A673 (cell line): Measurements from ENCODE around the gene CCL13. TPM values are rescaled to one million over a fixed set of nuclear protein-coding genes. Genes with fewer than 3 reads are reported as not detected.

Source experiments
- BruUV-seq: library from RNA; stranded (reverse); fragments of 400-500 nt; replicated peaks from 2 replicates; lab custom pipeline; 2021; lab: Mats Ljungman, UMichigan
- CTCF ChIA-PET: fragments of 300-600 bp; sonication (Branson Sonifier 250); formaldehyde crosslinking; loops from one replicate; lab custom pipeline; 2022; ENCODE audit warnings: antibody characterized with exemption; lab: Charles Lee
- POLR2A ChIA-PET: fragments of 300-600 bp; sonication (Branson Sonifier 250); formaldehyde crosslinking; loops from one replicate; lab custom pipeline; 2022; ENCODE audit warnings: antibody characterized with exemption; ENCODE audit not compliant: low non-redundant PET; lab: Charles Lee
- DNase-seq: peaks from one replicate; pipeline ENCODE4 v3.0.0-alpha.2; 2015; ENCODE audit warnings: low spot score
- H3K27ac ChIP-seq: fragments of 200-600 bp; sonication (generic); 2 replicates; pipeline ENCODE4 v1.5.1; 2016; ENCODE audit warnings: mixed run types, low read depth, mild to moderate bottlenecking, mixed read lengths, antibody characterized with exemption, low read length; ENCODE audit not compliant: poor library complexity, severe bottlenecking
- H3K27me3 ChIP-seq: fragments of 200-600 bp; sonication (generic); replicated peaks from 2 replicates; pipeline ENCODE4 v1.6.1; 2017; ENCODE audit warnings: mixed run types, low read depth, mild to moderate bottlenecking, mixed read lengths, antibody characterized with exemption, low read length; ENCODE audit not compliant: insufficient read depth, poor library complexity
- H3K36me3 ChIP-seq: fragments of 200-600 bp; sonication (generic); 2 replicates; pipeline ENCODE4 v1.6.1; 2016; ENCODE audit warnings: mixed run types, mild to moderate bottlenecking, mixed read lengths, antibody characterized with exemption, low read length; ENCODE audit not compliant: insufficient read depth, poor library complexity, severe bottlenecking
- H3K4me1 ChIP-seq: fragments of 200-600 bp; sonication (generic); 2 replicates; pipeline ENCODE4 v1.6.1; 2017; ENCODE audit warnings: mixed run types, mild to moderate bottlenecking, mixed read lengths, antibody characterized with exemption, low read length; ENCODE audit not compliant: insufficient read depth, poor library complexity, severe bottlenecking
- H3K4me3 ChIP-seq: fragments of 200-600 bp; sonication (generic); 2 replicates; pipeline ENCODE4 v1.5.1; 2016; ENCODE audit warnings: low read depth, mixed run types, mild to moderate bottlenecking, mixed read lengths, low read length; ENCODE audit not compliant: poor library complexity, severe bottlenecking
- H3K9me3 ChIP-seq: fragments of 200-600 bp; sonication (generic); 2 replicates; pipeline ENCODE4 v1.6.1; 2016; ENCODE audit warnings: mixed run types, low read depth, mild to moderate bottlenecking, mixed read lengths, antibody characterized with exemption, low read length; ENCODE audit not compliant: poor library complexity, severe bottlenecking
- EZH2 ChIP-seq: fragments of 200-600 bp; sonication (generic); IDR thresholded peaks from 2 replicates; pipeline ENCODE4 v1.6.1; 2017; ENCODE audit warnings: borderline replicate concordance, low read depth, mild to moderate bottlenecking, mixed read lengths, antibody characterized with exemption, low read length; ENCODE audit not compliant: poor library complexity, severe bottlenecking
- intact Hi-C: fragments of 100-400 bp; cut with micrococcal nuclease; formaldehyde crosslinking; loops from one replicate; pipeline ENCODE4 v1.10.0; 2022; ENCODE audit not compliant: unreplicated experiment
- total RNA-seq: library from RNA; stranded (reverse); gene quantifications from 2 replicates; pipeline ENCODE4 v1.2.3, GENCODE V29; 2021
- TF ChIP-seq, protein P1 (sequence below): fragments of 300-800, 200-600 bp; sonication (generic); conservative IDR thresholded peaks from 2 replicates; pipeline ENCODE4 v1.5.1; 2017; ENCODE audit warnings: low read depth, mild to moderate bottlenecking, antibody characterized with exemption, low read length, moderate library complexity, mixed read lengths

CCL13 gene
- total RNA-seq, 1 experiment from 2014 or later, result not detected

DNA sequence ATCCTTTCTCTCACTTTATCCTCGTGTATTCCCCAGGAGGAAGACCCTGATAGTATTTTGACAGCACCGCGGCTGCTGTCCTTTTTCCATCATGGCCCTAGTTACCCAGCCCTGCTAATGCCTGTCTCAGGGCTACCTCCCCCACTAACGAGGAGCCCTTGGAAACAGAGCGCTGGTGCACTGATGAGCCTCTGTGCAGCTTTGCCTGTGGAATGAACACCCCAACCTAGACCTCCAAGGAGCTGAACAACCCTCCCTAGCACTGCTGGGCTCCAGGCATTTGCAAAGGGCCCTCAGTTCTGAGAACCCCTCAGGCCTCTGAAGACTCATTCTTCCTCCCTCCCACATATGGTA lies 30.0 kb downstream of the CCL13 start:
- TF ChIP-seq EZH2, result no peak
- TF ChIP-seq, protein P1, sequence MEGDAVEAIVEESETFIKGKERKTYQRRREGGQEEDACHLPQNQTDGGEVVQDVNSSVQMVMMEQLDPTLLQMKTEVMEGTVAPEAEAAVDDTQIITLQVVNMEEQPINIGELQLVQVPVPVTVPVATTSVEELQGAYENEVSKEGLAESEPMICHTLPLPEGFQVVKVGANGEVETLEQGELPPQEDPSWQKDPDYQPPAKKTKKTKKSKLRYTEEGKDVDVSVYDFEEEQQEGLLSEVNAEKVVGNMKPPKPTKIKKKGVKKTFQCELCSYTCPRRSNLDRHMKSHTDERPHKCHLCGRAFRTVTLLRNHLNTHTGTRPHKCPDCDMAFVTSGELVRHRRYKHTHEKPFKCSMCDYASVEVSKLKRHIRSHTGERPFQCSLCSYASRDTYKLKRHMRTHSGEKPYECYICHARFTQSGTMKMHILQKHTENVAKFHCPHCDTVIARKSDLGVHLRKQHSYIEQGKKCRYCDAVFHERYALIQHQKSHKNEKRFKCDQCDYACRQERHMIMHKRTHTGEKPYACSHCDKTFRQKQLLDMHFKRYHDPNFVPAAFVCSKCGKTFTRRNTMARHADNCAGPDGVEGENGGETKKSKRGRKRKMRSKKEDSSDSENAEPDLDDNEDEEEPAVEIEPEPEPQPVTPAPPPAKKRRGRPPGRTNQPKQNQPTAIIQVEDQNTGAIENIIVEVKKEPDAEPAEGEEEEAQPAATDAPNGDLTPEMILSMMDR, result no peak
- no peak for DNase-seq
- no peak overlapping the region for H3K27ac ChIP-seq
- no peaks in the 10 kb centered on the region for H3K36me3 ChIP-seq
- H3K4me3 ChIP-seq, result no peak overlapping the region
- POLR2A ChIA-PET, result no interaction called here
- no peaks in the 10 kb centered on the region for H3K4me1 ChIP-seq
- CTCF ChIA-PET, result no interaction called here
- no peaks in the 10 kb centered on the region for H3K27me3 ChIP-seq
- no peaks in the 10 kb centered on the region for H3K9me3 ChIP-seq
- intact Hi-C loops, result no loop called here
- no TSS peak for BruUV-seq

DNA sequence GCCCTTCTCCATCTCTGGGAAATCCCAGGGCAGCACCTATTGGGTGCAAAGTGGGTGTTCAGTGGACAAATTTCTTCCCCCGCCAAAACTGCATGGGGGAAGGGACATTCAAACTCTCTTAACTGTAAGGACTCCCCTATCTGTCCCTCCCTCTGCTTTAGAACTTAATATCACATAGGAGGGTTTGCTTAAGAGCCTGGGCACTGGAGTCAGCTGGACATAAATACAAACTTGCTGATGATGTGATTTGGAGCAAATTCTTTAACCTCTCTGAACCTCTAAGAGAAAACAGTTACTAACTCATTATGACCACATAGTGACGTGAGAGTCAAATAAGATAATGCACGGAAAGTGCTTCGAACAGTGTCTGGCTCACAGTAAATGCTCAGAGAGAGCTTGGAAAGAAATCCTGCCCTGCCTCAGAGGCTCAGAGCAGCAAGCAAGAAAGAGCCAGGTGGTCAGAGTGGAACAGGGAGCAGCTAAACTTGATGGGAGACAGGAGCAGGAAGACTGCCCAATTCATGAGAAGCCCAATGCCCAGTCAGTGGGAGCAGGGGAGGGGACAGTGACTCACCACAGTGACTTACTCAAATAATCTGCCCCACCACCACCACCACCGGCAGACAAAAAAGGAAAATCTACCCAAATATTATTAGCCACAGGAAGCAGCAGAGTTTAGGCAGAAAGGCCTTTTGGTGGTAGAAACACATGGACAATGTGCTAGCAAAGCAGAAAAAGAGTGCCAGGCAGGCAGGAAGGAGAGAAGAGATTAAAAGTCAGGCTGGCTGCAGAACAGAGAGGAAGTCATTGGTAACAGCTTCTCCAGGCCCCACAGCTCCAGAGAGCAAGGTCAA lies 30.6 kb downstream of the CCL13 start:
- CTCF ChIA-PET, result no interaction called here
- no peaks in the 10 kb centered on the region for H3K36me3 ChIP-seq

DNA sequence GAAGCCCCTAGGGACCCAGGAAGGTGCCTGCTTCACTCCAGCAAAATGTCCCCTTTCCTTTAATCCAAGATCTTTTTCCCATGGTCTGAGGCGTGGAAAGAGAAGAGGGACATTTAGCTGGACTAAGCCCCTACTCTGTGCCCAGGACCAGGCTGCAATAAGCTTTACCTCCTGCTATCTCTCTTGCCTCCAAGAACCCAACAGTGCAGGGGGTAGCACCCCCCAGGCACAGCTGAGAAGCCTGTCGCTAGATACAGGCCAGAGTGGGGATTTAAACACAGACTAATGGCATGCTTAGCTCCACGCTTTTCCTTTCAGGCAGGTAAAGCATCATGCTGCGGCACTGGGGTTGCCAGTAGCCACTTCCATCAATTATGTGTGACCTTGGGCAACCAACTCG lies 31.3 kb downstream of the CCL13 start:
- no TSS peak for BruUV-seq
- no peak for DNase-seq
- Histone ChIP-seq H3K4me3 (no peak overlapping the region), H3K4me1 (no peaks in the 10 kb centered on the region), H3K27ac (no peak overlapping the region), H3K27me3 (no peaks in the 10 kb centered on the region), H3K9me3 (no peaks in the 10 kb centered on the region), H3K36me3 (no peaks in the 10 kb centered on the region)
- ChIA-PET CTCF (no interaction called here), POLR2A (no interaction called here)
- TF ChIP-seq, protein P1, result no peak
- TF ChIP-seq EZH2, result no peak
- intact Hi-C loops, result no loop called here

More for the DNA sequence above, 30.6 kb downstream of the CCL13 start:
- no peaks in the 10 kb centered on the region for H3K9me3 ChIP-seq
- no peak overlapping the region for H3K27ac ChIP-seq
- TF ChIP-seq, protein P1, result no peak
- no peak for TF ChIP-seq EZH2
- no peaks in the 10 kb centered on the region for H3K27me3 ChIP-seq
- no TSS peak for BruUV-seq
- H3K4me3 ChIP-seq, result no peak overlapping the region
- intact Hi-C loops, result no loop called here
- DNase-seq, result no peak
- POLR2A ChIA-PET, result no interaction called here
- no peaks in the 10 kb centered on the region for H3K4me1 ChIP-seq
